ENCODE measurements around the gene SPIRE2. TPM values are rescaled to one million over a fixed set of nuclear protein-coding genes. Genes with fewer than 3 reads are reported as not detected.
A peak's percentile ranks its signal among the peaks of the same experiment; 100 is the strongest.
"Not testable (repeated sequence)": the region's sequence is repeated elsewhere in the genome, so short reads cannot be mapped to it uniquely, and the experiment has no call there.

SPIRE2 gene
- total and polyA plus RNA-seq, 11 donors, result 0.31 to 2.3 (median 1.3) TPM

- H3K27ac ChIP-seq, result peak overlapping the region in 1 of 12 donors; percentile 95
- peaks cover 0 to 4% (median 0%) of the 10 kb centered on the region in 9 donors for H3K27me3 ChIP-seq
- 6 to 15% (median 8%) methylated on average over 34 to 65 of the region's 65 CpGs for WGBS, 4 donors
- DNase-seq (peak in 1 of 5 donors; percentile 11), ATAC-seq (no peak)
- peak overlapping the region; percentile 59 to 94 (median 70) for H3K4me3 ChIP-seq
- intact Hi-C loops (cut with DNase I), result loop anchor here in 1 of 10 donors (5.0 kb wide), 1 partner anchor 47 kb away; no protein-coding TSS in a partner anchor
- no peaks in the 10 kb centered on the region for H3K36me3 ChIP-seq
- TF ChIP-seq POLR2A (IDR thresholded peaks at IDR 0.05) (no peak), CTCF (IDR thresholded peaks at IDR 0.05) (no peak)
- peaks cover 0 to 28% (median 6%) of the 10 kb centered on the region in 12 donors for H3K4me1 ChIP-seq
- H3K9me3 ChIP-seq, result no peaks in the 10 kb centered on the region
Measured at GRCh38 chr16:89815639-89816348, 12.5 kb upstream of the SPIRE2 start.

- not testable (repeated sequence) for H3K36me3 ChIP-seq, H3K27me3 ChIP-seq, ATAC-seq, H3K27ac ChIP-seq, DNase-seq, H3K4me3 ChIP-seq, H3K9me3 ChIP-seq
- WGBS, 4 donors, result 75 to 80% (median 76%) methylated on average over 14 of the region's 14 CpGs
- intact Hi-C loops (cut with DNase I), result loop anchor here in 1 of 10 donors (5.0 kb wide), 1 partner anchor 43 kb away; no protein-coding TSS in a partner anchor
- H3K4me1 ChIP-seq, result peaks cover 0 to 28% (median 6%) of the 10 kb centered on the region in 12 donors
Measured at GRCh38 chr16:89818851-89819403, 9.3 kb upstream of the SPIRE2 start.

DNA sequence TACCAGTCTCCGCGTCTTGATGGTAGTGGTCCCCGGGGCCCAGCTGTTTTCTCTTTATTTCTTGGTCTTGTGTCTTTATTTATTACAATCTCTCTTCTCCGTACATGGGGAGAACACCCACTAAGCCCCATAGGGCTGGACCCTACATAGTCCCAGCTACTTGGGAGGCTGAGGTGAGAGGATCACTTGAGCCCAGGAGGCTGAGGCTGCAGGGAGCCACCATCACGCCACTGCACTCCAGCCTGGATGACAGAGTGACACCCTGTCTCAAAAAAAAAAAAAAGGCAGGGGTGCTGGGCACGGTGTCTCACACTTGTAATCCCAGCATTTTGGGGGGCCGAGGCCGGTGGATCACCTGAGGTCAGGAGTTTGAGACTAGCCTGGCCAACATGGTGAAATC is 8.8 kb upstream of the SPIRE2 start:
- not testable (repeated sequence) for DNase-seq, ATAC-seq, H3K27me3 ChIP-seq, H3K4me3 ChIP-seq, H3K36me3 ChIP-seq, H3K9me3 ChIP-seq, H3K27ac ChIP-seq
- 95 to 97% (median 96%) methylated on average over 8 of the region's 8 CpGs for WGBS, 4 donors
- H3K4me1 ChIP-seq, result peaks cover 0 to 28% (median 6%) of the 10 kb centered on the region in 12 donors
- intact Hi-C loops (cut with DNase I), result loop anchor here in 1 of 10 donors (5.0 kb wide), 1 partner anchor 43 kb away; no protein-coding TSS in a partner anchor

GRCh38 chr16:89821438-89822187 is 6.7 kb upstream of the SPIRE2 start:
- WGBS, 4 donors, result 94 to 96% (median 94%) methylated on average over 23 of the region's 23 CpGs
- H3K9me3 ChIP-seq, result no peaks in the 10 kb centered on the region
- ATAC-seq (no peak), DNase-seq (no peak)
- no peak for TF ChIP-seq POLR2A (IDR thresholded peaks at IDR 0.05)
- no peak for TF ChIP-seq CTCF (IDR thresholded peaks at IDR 0.05)
- no peak overlapping the region for H3K4me3 ChIP-seq
- H3K27ac ChIP-seq, result no peak overlapping the region
- peaks cover 0 to 22% (median 3%) of the 10 kb centered on the region in 12 donors for H3K4me1 ChIP-seq
- intact Hi-C loops (cut with DNase I), result no loop called here
- H3K36me3 ChIP-seq, result no peaks in the 10 kb centered on the region
- H3K27me3 ChIP-seq, result no peaks in the 10 kb centered on the region
